Measurements from ENCODE around the gene PPP1R3E. TPM values are rescaled to one million over a fixed set of nuclear protein-coding genes. Genes with fewer than 3 reads are reported as not detected.

PPP1R3E gene
- total and polyA plus RNA-seq, 2 of the 13 experiments (the other 11 are each of a cell fraction or from before 2014, with no cell fraction given): 16.5 to 26.5 TPM

GRCh38 chr14:23285530-23286019 is 17.1 kb downstream of the PPP1R3E start (continued):
- 0 out of 2 replicates have a peak, but pooled peaks have one; percentile 32 for TF ChIP-seq SKIL (CRISPR knock-in tag; IDR thresholded peaks at IDR 0.05; ENCODE audit: borderline replicate concordance)
- peak; percentile 27; the same call in 1 of the 2 replicates for TF ChIP-seq ZNF670 (CRISPR knock-in tag; IDR thresholded peaks at IDR 0.05; ENCODE audit: borderline replicate concordance)
- TF ChIP-seq ZNF772 (CRISPR knock-in tag; IDR thresholded peaks at IDR 0.05): peak; percentile 60; the same call in 1 of the 2 replicates
- TF ChIP-seq ARID2 (CRISPR knock-in tag; IDR thresholded peaks at IDR 0.05; ENCODE audit: borderline replicate concordance): peak; percentile 44; the same call in 1 of the 2 replicates
- TF ChIP-seq ZNF354B (CRISPR knock-in tag; IDR thresholded peaks at IDR 0.05): 0 out of 2 replicates have a peak, but pooled peaks have one; percentile 28
- TF ChIP-seq TFE3 (CRISPR knock-in tag; IDR thresholded peaks at IDR 0.05): no peak
- peak; percentile 79; the same call in 1 of the 2 replicates for TF ChIP-seq ZNF567 (CRISPR knock-in tag; IDR thresholded peaks at IDR 0.05; ENCODE audit: borderline replicate concordance)
- 0 out of 2 replicates have a peak, but pooled peaks have one; percentile 45 for TF ChIP-seq SMAD1 (CRISPR knock-in tag; IDR thresholded peaks at IDR 0.05; ENCODE audit: borderline replicate concordance, low read depth)
- TF ChIP-seq ZNF468 (CRISPR knock-in tag; IDR thresholded peaks at IDR 0.05): no peak
- peak; percentile 79 for TF ChIP-seq ZBTB34 (CRISPR knock-in tag; IDR thresholded peaks at IDR 0.05)
- TF ChIP-seq HNRNPL (IDR thresholded peaks at IDR 0.05; ENCODE audit: low read depth, low read length): no peak
- TF ChIP-seq TMF1 (CRISPR knock-in tag; IDR thresholded peaks at IDR 0.05; ENCODE audit: low read depth): peak; percentile 15; the same call in 1 of the 2 replicates
- TF ChIP-seq FOXO4 (CRISPR knock-in tag; conservative IDR thresholded peaks at IDR 0.05): no peak
- TF ChIP-seq ZNF777 (CRISPR knock-in tag; IDR thresholded peaks at IDR 0.05): 0 out of 2 replicates have a peak, but pooled peaks have one; percentile 61
- no peak for TF ChIP-seq YEATS2 (CRISPR knock-in tag; IDR thresholded peaks at IDR 0.05; ENCODE audit: borderline replicate concordance)
